ENCODE data around the gene KDM4B. TPM values are rescaled to one million over a fixed set of nuclear protein-coding genes. Genes with fewer than 3 reads are reported as not detected.

Gene KDM4B
- total and polyA plus RNA-seq, 4 experiments from 2014 or later = 3.2 to 50.4 (median 29.9) TPM

- Histone ChIP-seq H3K27ac (ENCODE audit: low read depth, low read length) (no peak overlapping the region), H3K9me3 (ENCODE audit: control insufficient read depth in 1 of 2, low read length in 2 of 2) (no peaks in the 10 kb centered on the region), H3K27me3 (ENCODE audit: insufficient read depth, low read length) (no peaks in the 10 kb centered on the region), H3K4me1 (ENCODE audit: insufficient read depth, low read length) (no peaks in the 10 kb centered on the region), H3K4me3 (ENCODE audit: low read length in 2 of 2) (no peak overlapping the region), H3K36me3 (ENCODE audit: insufficient read depth, low read length) (peaks cover 5% of the 10 kb centered on the region)
- DNase-seq = no peak
- POLR2A ChIA-PET (ENCODE audit: partially characterized antibody) = no interaction called here
- Mint-ChIP-seq H3K9me3 (peaks cover 0 to 1% (median 0%) of the 10 kb centered on the region in 8 donors), H3K27ac (no peak overlapping the region), H3K36me3 (peaks cover 22 to 23% of the 10 kb centered on the region in 2 donors), H3K4me3 (no peak overlapping the region), H3K27me3 (no peaks in the 10 kb centered on the region), H3K4me1 (no peaks in the 10 kb centered on the region)
- CTCF ChIA-PET (ENCODE audit: partially characterized antibody) = no interaction called here
- intact Hi-C loops (cut with micrococcal nuclease) = no loop called here
Measured at GRCh38 chr19:5110546-5110945, 141.6 kb downstream of the KDM4B start.

GRCh38 chr19:5111051-5111450 lies 142.1 kb downstream of the KDM4B start:
- H3K4me1 ChIP-seq (ENCODE audit: insufficient read depth, low read length) = no peaks in the 10 kb centered on the region
- H3K36me3 Mint-ChIP-seq = peaks cover 19 to 25% of the 10 kb centered on the region in 2 donors

GRCh38 chr19:5112175-5112574 lies 143.3 kb downstream of the KDM4B start:
- intact Hi-C loops (cut with micrococcal nuclease) = no loop called here
- no peak overlapping the region for H3K4me3 ChIP-seq (ENCODE audit: low read length in 2 of 2)
- Mint-ChIP-seq H3K36me3 (peaks cover 24 to 29% of the 10 kb centered on the region in 2 donors), H3K9me3 (peaks cover 0 to 3% (median 0%) of the 10 kb centered on the region in 8 donors), H3K27me3 (no peaks in the 10 kb centered on the region), H3K4me3 (no peak overlapping the region), H3K4me1 (no peaks in the 10 kb centered on the region), H3K27ac (no peak overlapping the region)
- H3K27ac ChIP-seq (ENCODE audit: low read depth, low read length) = no peak overlapping the region
- no peak for DNase-seq
- ChIA-PET CTCF (ENCODE audit: partially characterized antibody) (no interaction called here), POLR2A (ENCODE audit: partially characterized antibody) (no interaction called here)
- no peaks in the 10 kb centered on the region for H3K27me3 ChIP-seq (ENCODE audit: insufficient read depth, low read length)
- H3K36me3 ChIP-seq (ENCODE audit: insufficient read depth, low read length) = no peaks in the 10 kb centered on the region
- H3K4me1 ChIP-seq (ENCODE audit: insufficient read depth, low read length) = no peaks in the 10 kb centered on the region
- no peaks in the 10 kb centered on the region for H3K9me3 ChIP-seq (ENCODE audit: control insufficient read depth in 1 of 2, low read length in 2 of 2)

More at GRCh38 chr19:5111051-5111450, 142.1 kb downstream of the KDM4B start:
- H3K4me1 Mint-ChIP-seq = no peaks in the 10 kb centered on the region
- POLR2A ChIA-PET (ENCODE audit: partially characterized antibody) = no interaction called here
- intact Hi-C loops (cut with micrococcal nuclease) = no loop called here
- H3K9me3 ChIP-seq (ENCODE audit: control insufficient read depth in 1 of 2, low read length in 2 of 2) = no peaks in the 10 kb centered on the region
- CTCF ChIA-PET (ENCODE audit: partially characterized antibody) = no interaction called here
- no peak for DNase-seq
- no peak overlapping the region for H3K27ac ChIP-seq (ENCODE audit: low read depth, low read length)
- H3K27me3 ChIP-seq (ENCODE audit: insufficient read depth, low read length) = no peaks in the 10 kb centered on the region
- peaks cover 5% of the 10 kb centered on the region for H3K36me3 ChIP-seq (ENCODE audit: insufficient read depth, low read length)
- peaks cover 0 to 3% (median 0%) of the 10 kb centered on the region in 8 donors for H3K9me3 Mint-ChIP-seq
- H3K4me3 Mint-ChIP-seq = no peak overlapping the region
- H3K4me3 ChIP-seq (ENCODE audit: low read length in 2 of 2) = no peak overlapping the region
- no peak overlapping the region for H3K27ac Mint-ChIP-seq
- no peaks in the 10 kb centered on the region for H3K27me3 Mint-ChIP-seq

GRCh38 chr19:5112681-5113575 lies 144.0 kb downstream of the KDM4B start:
- H3K9me3 ChIP-seq (ENCODE audit: control insufficient read depth in 1 of 2, low read length in 2 of 2) = no peaks in the 10 kb centered on the region
- no peak overlapping the region for H3K4me3 ChIP-seq (ENCODE audit: low read length in 2 of 2)
- Mint-ChIP-seq H3K27ac (peak overlapping the region in 1 of 7 donors; percentile 43), H3K9me3 (peaks cover 0 to 3% (median 0%) of the 10 kb centered on the region in 8 donors), H3K4me1 (no peaks in the 10 kb centered on the region), H3K36me3 (peaks cover 24 to 29% of the 10 kb centered on the region in 2 donors), H3K27me3 (no peaks in the 10 kb centered on the region), H3K4me3 (no peak overlapping the region)
- H3K27me3 ChIP-seq (ENCODE audit: insufficient read depth, low read length) = no peaks in the 10 kb centered on the region
- H3K4me1 ChIP-seq (ENCODE audit: insufficient read depth, low read length) = no peaks in the 10 kb centered on the region
- no peak overlapping the region for H3K27ac ChIP-seq (ENCODE audit: low read depth, low read length)
- ChIA-PET POLR2A (ENCODE audit: partially characterized antibody) (no interaction called here), CTCF (ENCODE audit: partially characterized antibody) (no interaction called here)
- H3K36me3 ChIP-seq (ENCODE audit: insufficient read depth, low read length) = no peaks in the 10 kb centered on the region
- DNase-seq = peak in 1 of 5 donors; percentile 14
- intact Hi-C loops (cut with micrococcal nuclease) = no loop called here

GRCh38 chr19:5113633-5114586 lies 145.0 kb downstream of the KDM4B start:
- no peak overlapping the region for H3K4me3 Mint-ChIP-seq
- H3K27ac Mint-ChIP-seq = no peak overlapping the region
- H3K4me1 Mint-ChIP-seq = no peaks in the 10 kb centered on the region
- intact Hi-C loops (cut with micrococcal nuclease) = no loop called here
- H3K36me3 ChIP-seq (ENCODE audit: insufficient read depth, low read length) = no peaks in the 10 kb centered on the region
- H3K4me3 ChIP-seq (ENCODE audit: low read length in 2 of 2) = no peak overlapping the region
- ChIA-PET CTCF (ENCODE audit: partially characterized antibody) (no interaction called here), POLR2A (ENCODE audit: partially characterized antibody) (no interaction called here)
- no peaks in the 10 kb centered on the region for H3K9me3 ChIP-seq (ENCODE audit: control insufficient read depth in 1 of 2, low read length in 2 of 2)
- no peak overlapping the region for H3K27ac ChIP-seq (ENCODE audit: low read depth, low read length)
- no peaks in the 10 kb centered on the region for H3K27me3 ChIP-seq (ENCODE audit: insufficient read depth, low read length)
- peaks cover 23 to 29% of the 10 kb centered on the region in 2 donors for H3K36me3 Mint-ChIP-seq
- DNase-seq = peak in 1 of 5 donors; percentile 13
- no peaks in the 10 kb centered on the region for H3K27me3 Mint-ChIP-seq
- peaks cover 0 to 3% (median 0%) of the 10 kb centered on the region in 8 donors for H3K9me3 Mint-ChIP-seq
- no peaks in the 10 kb centered on the region for H3K4me1 ChIP-seq (ENCODE audit: insufficient read depth, low read length)

- Histone ChIP-seq H3K27ac (ENCODE audit: low read depth, low read length) (no peak overlapping the region), H3K4me3 (ENCODE audit: low read length in 2 of 2) (no peak overlapping the region), H3K9me3 (ENCODE audit: control insufficient read depth in 1 of 2, low read length in 2 of 2) (no peaks in the 10 kb centered on the region), H3K27me3 (ENCODE audit: insufficient read depth, low read length) (no peaks in the 10 kb centered on the region), H3K4me1 (ENCODE audit: insufficient read depth, low read length) (no peaks in the 10 kb centered on the region), H3K36me3 (ENCODE audit: insufficient read depth, low read length) (no peaks in the 10 kb centered on the region)
- CTCF ChIA-PET (ENCODE audit: partially characterized antibody) = no interaction called here
- peaks cover 23 to 27% of the 10 kb centered on the region in 2 donors for H3K36me3 Mint-ChIP-seq
- DNase-seq = no peak
- H3K4me3 Mint-ChIP-seq = no peak overlapping the region
- no peaks in the 10 kb centered on the region for H3K4me1 Mint-ChIP-seq
- peaks cover 0 to 3% (median 0%) of the 10 kb centered on the region in 8 donors for H3K9me3 Mint-ChIP-seq
- no peaks in the 10 kb centered on the region for H3K27me3 Mint-ChIP-seq
- POLR2A ChIA-PET (ENCODE audit: partially characterized antibody) = no interaction called here
- intact Hi-C loops (cut with micrococcal nuclease) = no loop called here
- H3K27ac Mint-ChIP-seq = peak overlapping the region in 1 of 7 donors; percentile 46
Measured at GRCh38 chr19:5114727-5115126, 145.8 kb downstream of the KDM4B start.

GRCh38 chr19:5115351-5115750 lies 146.4 kb downstream of the KDM4B start:
- Histone ChIP-seq H3K4me3 (ENCODE audit: low read length in 2 of 2) (no peak overlapping the region), H3K36me3 (ENCODE audit: insufficient read depth, low read length) (no peaks in the 10 kb centered on the region), H3K4me1 (ENCODE audit: insufficient read depth, low read length) (no peaks in the 10 kb centered on the region), H3K9me3 (ENCODE audit: control insufficient read depth in 1 of 2, low read length in 2 of 2) (no peaks in the 10 kb centered on the region), H3K27ac (ENCODE audit: low read depth, low read length) (no peak overlapping the region), H3K27me3 (ENCODE audit: insufficient read depth, low read length) (no peaks in the 10 kb centered on the region)
- Mint-ChIP-seq H3K27ac (no peak overlapping the region), H3K4me3 (no peak overlapping the region), H3K9me3 (peaks cover 0 to 3% (median 0%) of the 10 kb centered on the region in 8 donors), H3K4me1 (no peaks in the 10 kb centered on the region), H3K27me3 (no peaks in the 10 kb centered on the region), H3K36me3 (peaks cover 23 to 24% of the 10 kb centered on the region in 2 donors)
- ChIA-PET CTCF (ENCODE audit: partially characterized antibody) (no interaction called here), POLR2A (ENCODE audit: partially characterized antibody) (no interaction called here)
- intact Hi-C loops (cut with micrococcal nuclease) = no loop called here
- DNase-seq = peak in 1 of 5 donors; percentile 19

Data from CD4-positive, alpha-beta memory T cell (primary cell).